H1 (cell line): ENCODE measurements around the gene LYPD4. TPM values are rescaled to one million over a fixed set of nuclear protein-coding genes. Genes with fewer than 3 reads are reported as not detected.

Experiments used
- CTCF ChIA-PET: fragments of 300-600 bp; sonication (Branson Sonifier 250); formaldehyde crosslinking; loops from one replicate; lab custom pipeline; 2021; ENCODE audit not compliant: partially characterized antibody; lab: Charles Lee
- POLR2A ChIA-PET: fragments of 300-600 bp; sonication (Branson Sonifier 250); formaldehyde crosslinking; loops from one replicate; lab custom pipeline; 2021; ENCODE audit warnings: inconsistent platforms; ENCODE audit not compliant: partially characterized antibody; lab: Charles Lee
- DNase-seq, 2 experiments: peaks; one replicate each; pipeline versions ENCODE4 v3.0.0 to v3.0.0-alpha.2; 2010 to 2022; ENCODE audit warnings: low spot score in 2 of 2, low read depth in 1 of 2, mixed read lengths in 1 of 2
- FAIRE-seq: peaks from 2 replicates; lab custom pipeline; 2011; peaks lifted over from hg19 to GRCh38; lab: Jason Lieb, UNC
- H2AFZ ChIP-seq: 2 replicates; pipeline ENCODE4 v1.8.1; 2012; ENCODE audit warnings: low read length, inconsistent platforms
- H2AK5ac ChIP-seq: 2 replicates; pipeline ENCODE4 v1.6.1; 2013; ENCODE audit warnings: low read depth, low read length
- H2BK120ac ChIP-seq: replicated peaks from 2 replicates; pipeline ENCODE3; 2013; ENCODE audit warnings: low read depth, low read length, inconsistent platforms
- H2BK12ac ChIP-seq: 2 replicates; pipeline ENCODE4 v1.6.1; 2013; ENCODE audit warnings: low read depth, low read length
- H2BK15ac ChIP-seq: 2 replicates; pipeline ENCODE4 v1.6.1; 2013; ENCODE audit warnings: low read length
- H2BK20ac ChIP-seq: 2 replicates; pipeline ENCODE4 v1.6.1; 2013; ENCODE audit warnings: low read length
- H2BK5ac ChIP-seq: 2 replicates; pipeline ENCODE4 v1.6.1; 2013; ENCODE audit warnings: low read depth, low read length
- H3K14ac ChIP-seq: 2 replicates; pipeline ENCODE4 v1.6.1; 2013; ENCODE audit warnings: inconsistent platforms; ENCODE audit not compliant: insufficient read length
- H3K18ac ChIP-seq: 2 replicates; pipeline ENCODE4 v1.6.1; 2013; ENCODE audit warnings: low read length; ENCODE audit errors: extremely low read depth
- H3K23ac ChIP-seq: 2 replicates; pipeline ENCODE4 v1.6.1; 2013; ENCODE audit warnings: inconsistent platforms; ENCODE audit not compliant: insufficient read length
- H3K23me2 ChIP-seq: 2 replicates; pipeline ENCODE4 v1.6.1; 2013; ENCODE audit warnings: low read depth, low read length
- H3K27ac ChIP-seq: 2 replicates; pipeline ENCODE4 v1.6.1; 2011; ENCODE audit warnings: low read depth, low read length, inconsistent platforms
- H3K27me3 ChIP-seq, 4 experiments: replicated peaks in 1 of 4; 1 replicate in 1 of 4; 2 replicates in 3 of 4; pipeline versions ENCODE4 v1.6.1 to v1.8.1; 2011 to 2013; ENCODE audit warnings: low read length in 3 of 4, mild to moderate bottlenecking in 3 of 4, inconsistent platforms in 2 of 4, mixed read lengths in 2 of 4, moderate library complexity in 1 of 4; ENCODE audit not compliant: control insufficient read depth in 3 of 4, insufficient read depth in 3 of 4; ENCODE audit errors: extremely low read depth in 1 of 4
- H3K36me3 ChIP-seq, 4 experiments: 2 replicates each; pipeline versions ENCODE4 v1.6.1 to v1.8.1; 2011 to 2013; ENCODE audit warnings: mild to moderate bottlenecking in 4 of 4, low read length in 3 of 4, moderate library complexity in 2 of 4, control low read depth in 1 of 4, inconsistent platforms in 1 of 4; ENCODE audit not compliant: insufficient read depth in 4 of 4, control insufficient read depth in 2 of 4
- H3K4ac ChIP-seq: replicated peaks from 2 replicates; pipeline ENCODE3; 2013; ENCODE audit warnings: low read length, low read depth, mixed read lengths, inconsistent platforms; ENCODE audit not compliant: insufficient read length
- H3K4me1 ChIP-seq, 4 experiments: replicated peaks in 1 of 4; 1 replicate in 1 of 4; 2 replicates in 3 of 4; pipeline versions ENCODE4 v1.6.1 to v1.8.1; 2011 to 2013; ENCODE audit warnings: low read length in 3 of 4, inconsistent platforms in 2 of 4, mixed read lengths in 1 of 4; ENCODE audit not compliant: insufficient read depth in 4 of 4, control insufficient read depth in 3 of 4
- H3K4me2 ChIP-seq, 2 experiments: 2 replicates each; pipeline versions ENCODE4 v1.6.1 to v1.8.1; 2011 to 2013; ENCODE audit warnings: low read depth in 2 of 2, low read length in 2 of 2, control low read depth in 1 of 2, inconsistent platforms in 1 of 2, mild to moderate bottlenecking in 1 of 2; ENCODE audit not compliant: insufficient read depth in 1 of 2
- H3K4me3 ChIP-seq, 4 experiments: fragments of 200-600, 300-600 bp in 1 of 4; sonication (generic), shearing (Covaris generic), sonication (Bioruptor Twin) in 1 of 4; 2 replicates each; pipeline versions ENCODE4 v1.5.1 to v1.8.1; 2011 to 2016; ENCODE audit warnings: low read length in 4 of 4, low read depth in 3 of 4, control low read depth in 2 of 4, inconsistent platforms in 2 of 4, mild to moderate bottlenecking in 2 of 4, mixed read lengths in 1 of 4, moderate library complexity in 1 of 4; ENCODE audit not compliant: insufficient read depth in 2 of 4; ENCODE audit errors: extremely low read depth in 1 of 4
- H3K56ac ChIP-seq: replicated peaks from 2 replicates; pipeline ENCODE3; 2013; ENCODE audit warnings: low read depth, mild to moderate bottlenecking, mixed read lengths, low read length, inconsistent platforms; ENCODE audit not compliant: insufficient read length
- H3K79me1 ChIP-seq: 2 replicates; pipeline ENCODE4 v1.6.1; 2013; ENCODE audit warnings: low read depth, low read length, control low read depth
- H3K79me2 ChIP-seq, 2 experiments: 2 replicates each; pipeline versions ENCODE4 v1.6.1 to v1.8.1; 2012 to 2013; ENCODE audit warnings: low read length in 2 of 2, mild to moderate bottlenecking in 2 of 2, inconsistent platforms in 1 of 2; ENCODE audit not compliant: insufficient read depth in 2 of 2, control insufficient read depth in 1 of 2
- H3K9ac ChIP-seq, 4 experiments: replicated peaks in 1 of 4; 1 replicate in 1 of 4; 2 replicates in 3 of 4; pipeline versions ENCODE4 v1.6.1 to v1.8.1; 2011 to 2013; ENCODE audit warnings: low read depth in 3 of 4, low read length in 3 of 4, control low read depth in 2 of 4, mild to moderate bottlenecking in 2 of 4, moderate library complexity in 2 of 4, inconsistent platforms in 1 of 4; ENCODE audit errors: extremely low read depth in 1 of 4
- H3K9me3 ChIP-seq, 2 experiments: 2 replicates each; pipeline versions ENCODE4 v1.6.1 to v1.8.1; 2012 to 2013; ENCODE audit warnings: mild to moderate bottlenecking in 2 of 2, moderate library complexity in 2 of 2, control low read depth in 1 of 2, inconsistent platforms in 1 of 2, low read depth in 1 of 2, low read length in 1 of 2, mixed read lengths in 1 of 2; ENCODE audit not compliant: insufficient read depth in 2 of 2
- H4K20me1 ChIP-seq, 2 experiments: replicated peaks in 1 of 2; 2 replicates each; pipeline versions ENCODE3 to v1.8.1; 2011 to 2013; ENCODE audit warnings: inconsistent platforms in 2 of 2, low read length in 2 of 2, mild to moderate bottlenecking in 1 of 2; ENCODE audit not compliant: insufficient read depth in 2 of 2, control insufficient read depth in 1 of 2
- H4K5ac ChIP-seq: 2 replicates; pipeline ENCODE4 v1.6.1; 2013; ENCODE audit warnings: low read length, low read depth, mixed read lengths, inconsistent platforms; ENCODE audit not compliant: insufficient read length
- H4K8ac ChIP-seq: 2 replicates; pipeline ENCODE4 v1.8.0; 2013; ENCODE audit warnings: mild to moderate bottlenecking, moderate library complexity, low read length, inconsistent platforms; ENCODE audit not compliant: insufficient read depth; ENCODE audit errors: extremely low read depth
- H4K91ac ChIP-seq: replicated peaks from 2 replicates; pipeline ENCODE3; 2013; ENCODE audit warnings: low read length, mixed read lengths, inconsistent platforms; ENCODE audit not compliant: insufficient read length
- ASH2L ChIP-seq: fragments of 200-600, 300-600 bp; sonication (generic); IDR thresholded peaks from one replicate; pipeline ENCODE4 v1.7.1; 2017; ENCODE audit warnings: low read length
- CBX8 ChIP-seq: fragments of 300-800, 300-1000 bp; sonication (generic); IDR thresholded peaks from 2 replicates; pipeline ENCODE4 v1.7.1; 2016; ENCODE audit warnings: low read depth, low read length, borderline replicate concordance
- CEBPB ChIP-seq: IDR thresholded peaks from 2 replicates; pipeline ENCODE4 v1.6.1; 2012; ENCODE audit warnings: low read depth, low read length
- CHD1 ChIP-seq: IDR thresholded peaks from 2 replicates; pipeline ENCODE4 v1.6.1; 2012; ENCODE audit warnings: low read depth, low read length, improper control_type of control experiment
- EZH2 ChIP-seq: fragments of 200-600 bp; sonication (generic); IDR thresholded peaks from 2 replicates; pipeline ENCODE4 v1.7.1; 2012; ENCODE audit warnings: low read depth, mild to moderate bottlenecking, moderate library complexity, low read length, inconsistent platforms; ENCODE audit not compliant: severe bottlenecking
- GTF2F1 ChIP-seq: IDR thresholded peaks from 2 replicates; pipeline ENCODE4 v1.6.1; 2012; ENCODE audit warnings: low read depth, low read length, improper control_type of control experiment, borderline replicate concordance
- JUN ChIP-seq: IDR thresholded peaks from 2 replicates; pipeline ENCODE4 v1.6.1; 2011; ENCODE audit warnings: low read depth, mild to moderate bottlenecking, improper control_type of control experiment, low read length
- JUND ChIP-seq: IDR thresholded peaks from 2 replicates; pipeline ENCODE4 v1.6.1; 2011; ENCODE audit warnings: mild to moderate bottlenecking, improper control_type of control experiment, low read length
- KDM5A ChIP-seq: fragments of 200-600 bp; IDR thresholded peaks from 2 replicates; pipeline ENCODE4 v1.7.1; 2012; ENCODE audit warnings: mild to moderate bottlenecking, low read length, inconsistent platforms, mixed read lengths
- POU5F1 ChIP-seq: IDR thresholded peaks from 2 replicates; pipeline ENCODE4 v1.6.1; 2011; ENCODE audit warnings: low read depth, mild to moderate bottlenecking, low read length, moderate library complexity
- RBBP5 ChIP-seq: IDR thresholded peaks from 2 replicates; pipeline ENCODE4 v1.7.1; 2012; ENCODE audit warnings: low read depth, mild to moderate bottlenecking, inconsistent platforms, low read length, moderate library complexity, borderline replicate concordance
- SIN3A ChIP-seq, 2 experiments: IDR thresholded peaks in 1 of 2; conservative IDR thresholded peaks in 1 of 2; 2 replicates each; pipeline ENCODE4 v1.6.1; 2011 to 2012; ENCODE audit warnings: low read length in 2 of 2, improper control_type of control experiment in 1 of 2, low read depth in 1 of 2, mild to moderate bottlenecking in 1 of 2
- SP1 ChIP-seq: IDR thresholded peaks from 2 replicates; pipeline ENCODE4 v1.6.1; 2011; ENCODE audit warnings: low read depth, low read length
- SUZ12 ChIP-seq: fragments of 200-600 bp; sonication (generic); IDR thresholded peaks from 2 replicates; pipeline ENCODE4 v1.6.1; 2012; ENCODE audit warnings: mild to moderate bottlenecking, inconsistent platforms, low read length, moderate library complexity, mixed read lengths
- ZNF274 ChIP-seq: IDR thresholded peaks from 2 replicates; pipeline ENCODE4 v1.7.0; 2012; ENCODE audit warnings: low read length, borderline replicate concordance; ENCODE audit errors: extremely low read depth
- WGBS, 2 experiments: shearing (Covaris generic) in 1 of 2; methylation state at CpG; one replicate each; pipeline versions ENCODE4 v1.1.6 to v1.1.7; 2013 to 2015; ENCODE audit warnings: low lambda C conversion rate in 2 of 2, mixed read lengths in 2 of 2, inconsistent platforms in 1 of 2, low coverage in 1 of 2, missing lambda C conversion rate in 1 of 2; ENCODE audit not compliant: insufficient replicate concordance in 2 of 2, insufficient coverage in 1 of 2, insufficient read length in 1 of 2; ENCODE audit errors: extremely low coverage in 1 of 2, missing lambda C conversion rate in 1 of 2; 5-methylcytosine and 5-hydroxymethylcytosine counted together
- polyA plus RNA-seq, 7 experiments: library from polyadenylated mRNA; depleted of rRNA in 3 of 7; stranded (reverse) in 5 of 7; unstranded in 2 of 7; fragments of >200 nt in 5 of 7; fragments of 200-250 nt in 2 of 7; gene quantifications; 1 replicate in 5 of 7; 2 replicates in 1 of 7; 4 replicates in 1 of 7; pipeline versions ENCODE4 v1.2.1 to v1.2.3, GENCODE V29; 2011 to 2013; ENCODE audit warnings: missing spikeins in 2 of 7, mixed read lengths in 2 of 7
- total RNA-seq: library from RNA; stranded (reverse); fragmentation: NEBNext Ultra II Directional; extraction: Animal tissue kit (Norgen Biotek cat#: 25700); gene quantifications from 2 replicates; pipeline ENCODE4 v1.2.1, GENCODE V29; 2021

The LYPD4 gene
- total and polyA plus RNA-seq, 2 of the 8 experiments (the other 6 are each of a cell fraction or from before 2014, with no cell fraction given) = 0.06 TPM; not detected in 1

DNA sequence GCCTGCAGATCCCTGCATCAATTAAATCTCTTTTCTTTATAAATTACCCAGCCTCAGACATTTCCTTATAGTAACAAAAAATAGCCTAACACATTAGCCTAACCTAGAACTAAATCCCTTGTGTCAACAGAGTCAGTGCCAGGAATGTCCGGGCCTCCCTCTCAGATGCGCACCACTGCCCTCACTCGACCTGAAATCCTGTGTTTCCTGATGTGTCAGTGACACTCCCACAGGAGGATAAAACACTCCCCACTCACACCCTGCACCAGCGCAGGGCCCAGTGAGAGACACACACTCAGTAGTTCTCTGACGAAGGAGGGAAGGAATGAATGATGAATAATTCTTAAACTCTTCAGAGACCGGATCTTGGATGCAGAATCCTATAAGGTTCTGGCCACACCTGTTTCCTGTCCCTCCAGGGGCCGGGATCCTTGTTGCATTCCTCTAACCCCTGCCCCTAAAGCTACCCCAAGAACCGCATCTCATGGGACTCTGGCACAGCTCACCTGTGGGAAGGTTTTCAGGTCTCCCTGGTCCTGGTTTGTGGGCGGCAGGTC lies 45.0 kb downstream of the LYPD4 start:
- no peak for FAIRE-seq

More for the DNA sequence above, 45.0 kb downstream of the LYPD4 start:
- Histone ChIP-seq H3K18ac (no peak overlapping the region), H3K79me1 (no peaks in the 10 kb centered on the region), H3K4ac (no peak overlapping the region), H3K23me2 (no peaks in the 10 kb centered on the region), H3K56ac (no peak overlapping the region), H2BK12ac (no peak overlapping the region), H3K14ac (no peak overlapping the region), H3K27me3 (no peaks in the 10 kb centered on the region), H2BK20ac (no peak overlapping the region), H3K4me2 (no peak overlapping the region), H3K27ac (no peak overlapping the region), H2BK15ac (no peak overlapping the region), H3K36me3 (no peaks in the 10 kb centered on the region), H2BK120ac (no peak overlapping the region), H3K23ac (no peak overlapping the region), H3K9me3 (peaks cover 36 to 59% of the 10 kb centered on the region in 2 experiments), H4K8ac (no peak overlapping the region), H2AFZ (no peak overlapping the region), H4K20me1 (no peaks in the 10 kb centered on the region), H2BK5ac (no peak overlapping the region), H2AK5ac (no peak overlapping the region), H3K4me1 (no peaks in the 10 kb centered on the region), H3K79me2 (no peaks in the 10 kb centered on the region), H4K91ac (no peak overlapping the region), H3K4me3 (no peak overlapping the region), H4K5ac (no peak overlapping the region), H3K9ac (no peak overlapping the region)
- DNase-seq = no peak
- POLR2A ChIA-PET = no interaction called here
- CTCF ChIA-PET = interaction anchor here (1.0 kb wide), 1 partner anchor 229 kb away, joined by 3 read pairs; no protein-coding TSS in a partner anchor
- WGBS, 2 experiments = 83% methylated on average over 9 of the region's 9 CpGs; no CpG with 5 or more reads in 1 of the 2 experiments
- TF ChIP-seq SIN3A (conservative IDR thresholded peaks at IDR 0.05 in 1 of 2, IDR thresholded peaks at IDR 0.05 in 1 of 2; ENCODE audit: low read depth in 1 of 2, low read length in 2 of 2) = no peak
- TF ChIP-seq CHD1 = no peak
- TF ChIP-seq RBBP5 = no peak
- no peak for TF ChIP-seq JUND
- TF ChIP-seq CEBPB = no peak
- no peak for TF ChIP-seq ZNF274
- TF ChIP-seq JUN = no peak
- no peak for TF ChIP-seq EZH2
- no peak for TF ChIP-seq ASH2L
- no peak for TF ChIP-seq POU5F1
- no peak for TF ChIP-seq CBX8
- no peak for TF ChIP-seq SUZ12
- no peak for TF ChIP-seq GTF2F1
- TF ChIP-seq KDM5A = no peak
- no peak for TF ChIP-seq SP1
